Body of pancreas (tissue), 4 donors: ENCODE results near the gene SHFL. TPM values are rescaled to one million over a fixed set of nuclear protein-coding genes. Genes with fewer than 3 reads are reported as not detected.

Experiments
- ATAC-seq: fragments of 150-250 bp; one replicate; pipeline ENCODE4 v1.9.1; 2016
- DNase-seq, 4 donors: peaks; one replicate each; pipeline ENCODE4 v3.0.0-alpha.2; 2019
- H3K27ac ChIP-seq, 4 donors: fragments of 200-600 bp; sonication (generic); 1 replicate in 3 of 4; 2 replicates in 1 of 4; pipeline versions ENCODE4 v1.5.1 to v1.6.1; 2016 to 2019; ENCODE audit warnings: mild to moderate bottlenecking in 1 of 4, mixed read lengths in 1 of 4, moderate library complexity in 1 of 4
- H3K27me3 ChIP-seq, 2 donors: fragments of 200-600 bp; sonication (generic); one replicate each; pipeline ENCODE4 v1.6.0; 2016; ENCODE audit warnings: mild to moderate bottlenecking in 1 of 2
- H3K36me3 ChIP-seq, 2 donors: fragments of 200-600 bp; sonication (generic); replicated peaks in 1 of 2; 2 replicates each; pipeline ENCODE4 v1.5.1; 2016; ENCODE audit warnings: low read depth in 2 of 2; ENCODE audit not compliant: insufficient read depth in 1 of 2
- H3K4me1 ChIP-seq: fragments of 200-600 bp; sonication (generic); one replicate; pipeline ENCODE4 v1.6.0; 2016
- H3K4me3 ChIP-seq, 2 donors: fragments of 200-600 bp; sonication (generic); 1 replicate in 1 of 2; 2 replicates in 1 of 2; pipeline ENCODE4 v1.5.1; 2016 to 2019
- H3K9me3 ChIP-seq, 3 donors: fragments of 200-600 bp; sonication (generic); 1 replicate in 2 of 3; 2 replicates in 1 of 3; pipeline ENCODE4 v1.5.1; 2016
- POLR2A ChIP-seq, 3 donors: fragments of 450-650 bp; IDR thresholded peaks; one replicate each; pipeline ENCODE4 v1.6.1; 2016; ENCODE audit warnings: antibody characterized with exemption in 3 of 3, mild to moderate bottlenecking in 2 of 3
- WGBS, 2 donors: methylation state at CpG; one replicate each; pipeline ENCODE4 v1.1.5; 2017; 5-methylcytosine and 5-hydroxymethylcytosine counted together
- intact Hi-C: fragments of 100-400 bp; cut with DNase I; formaldehyde crosslinking; loops from one replicate; pipeline ENCODE4 v1.15.1; 2023
- total RNA-seq, 2 donors: library from RNA; depleted of rRNA; stranded (reverse); fragments of >200 nt; gene quantifications; one replicate each; pipeline ENCODE4 v1.1.0, GENCODE V29; 2016
- TF ChIP-seq, protein P1 (sequence below), 7 experiments: fragments of 450-650 bp in 4 of 7; fragments of 200-600 bp in 3 of 7; sonication (generic) in 3 of 7; IDR thresholded peaks; one replicate each; pipeline ENCODE4 v1.5.1; 2016 to 2019; ENCODE audit warnings: antibody characterized with exemption in 7 of 7

The SHFL gene
- total RNA-seq, 2 donors from 2014 or later, result 19.1 to 21.0 TPM

DNA sequence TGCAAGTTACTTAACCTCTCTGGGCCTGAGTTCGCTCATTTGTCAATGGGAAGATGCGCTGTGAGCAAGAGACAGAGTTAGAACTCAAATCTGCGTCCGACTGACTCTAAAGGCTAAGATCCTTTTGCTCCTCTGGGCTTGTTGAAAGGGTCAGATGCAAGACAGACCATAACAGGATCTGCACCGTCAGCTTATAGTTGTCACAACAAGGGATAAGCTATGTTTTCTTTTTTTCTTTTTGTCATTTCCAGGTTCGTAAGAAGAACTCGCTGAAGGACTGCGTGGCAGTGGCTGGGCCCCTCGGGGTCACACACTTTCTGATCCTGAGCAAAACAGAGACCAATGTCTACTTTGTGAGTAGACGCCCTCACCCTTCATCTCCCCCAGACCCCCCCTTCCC lies 21.1 kb downstream of the SHFL start:
- Histone ChIP-seq H3K4me1 (peaks cover 22% of the 10 kb centered on the region), H3K27ac (no peak overlapping the region), H3K27me3 (no peaks in the 10 kb centered on the region), H3K36me3 (peaks cover 24 to 30% of the 10 kb centered on the region in 2 donors), H3K9me3 (no peaks in the 10 kb centered on the region), H3K4me3 (peak overlapping the region in 1 of 2 donors; percentile 54)
- 75 to 86% methylated on average over 10 of the region's 10 CpGs for WGBS, 2 donors
- TF ChIP-seq, protein P1, sequence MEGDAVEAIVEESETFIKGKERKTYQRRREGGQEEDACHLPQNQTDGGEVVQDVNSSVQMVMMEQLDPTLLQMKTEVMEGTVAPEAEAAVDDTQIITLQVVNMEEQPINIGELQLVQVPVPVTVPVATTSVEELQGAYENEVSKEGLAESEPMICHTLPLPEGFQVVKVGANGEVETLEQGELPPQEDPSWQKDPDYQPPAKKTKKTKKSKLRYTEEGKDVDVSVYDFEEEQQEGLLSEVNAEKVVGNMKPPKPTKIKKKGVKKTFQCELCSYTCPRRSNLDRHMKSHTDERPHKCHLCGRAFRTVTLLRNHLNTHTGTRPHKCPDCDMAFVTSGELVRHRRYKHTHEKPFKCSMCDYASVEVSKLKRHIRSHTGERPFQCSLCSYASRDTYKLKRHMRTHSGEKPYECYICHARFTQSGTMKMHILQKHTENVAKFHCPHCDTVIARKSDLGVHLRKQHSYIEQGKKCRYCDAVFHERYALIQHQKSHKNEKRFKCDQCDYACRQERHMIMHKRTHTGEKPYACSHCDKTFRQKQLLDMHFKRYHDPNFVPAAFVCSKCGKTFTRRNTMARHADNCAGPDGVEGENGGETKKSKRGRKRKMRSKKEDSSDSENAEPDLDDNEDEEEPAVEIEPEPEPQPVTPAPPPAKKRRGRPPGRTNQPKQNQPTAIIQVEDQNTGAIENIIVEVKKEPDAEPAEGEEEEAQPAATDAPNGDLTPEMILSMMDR (IDR thresholded peaks at IDR 0.05), result no peak
- TF ChIP-seq POLR2A (IDR thresholded peaks at IDR 0.05), result no peak
- intact Hi-C loops, result no loop called here
- no peak for ATAC-seq
- DNase-seq, result no peak

DNA sequence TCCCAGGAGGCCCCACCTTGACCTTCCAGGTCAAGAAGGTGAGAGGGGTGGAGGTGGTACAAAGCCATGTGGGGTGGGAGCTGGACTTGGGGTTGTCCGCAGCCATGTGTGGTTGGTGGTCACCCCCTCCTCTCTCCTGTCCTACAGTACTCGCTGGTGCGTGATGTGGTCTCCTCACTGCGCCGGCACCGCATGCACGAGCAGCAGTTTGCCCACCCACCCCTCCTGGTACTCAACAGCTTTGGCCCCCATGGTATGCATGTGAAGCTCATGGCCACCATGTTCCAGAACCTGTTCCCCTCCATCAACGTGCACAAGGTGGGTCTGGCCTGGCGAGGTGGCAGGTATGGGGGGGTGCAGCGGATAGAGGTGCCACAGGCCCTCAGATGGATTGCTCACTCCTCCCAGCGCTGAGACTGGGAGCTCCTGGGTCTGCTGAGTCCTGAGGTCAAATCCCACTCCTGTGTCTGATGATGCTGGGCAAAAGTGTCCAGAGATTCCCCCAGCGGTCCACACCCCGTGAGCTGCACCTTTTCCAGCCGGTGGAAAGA lies 21.8 kb downstream of the SHFL start:
- WGBS, 2 donors, result 82 to 96% methylated on average over 10 to 12 of the region's 14 CpGs
- Histone ChIP-seq H3K27me3 (no peaks in the 10 kb centered on the region), H3K9me3 (no peaks in the 10 kb centered on the region), H3K27ac (no peak overlapping the region), H3K4me1 (peaks cover 28% of the 10 kb centered on the region), H3K36me3 (peaks cover 24 to 30% of the 10 kb centered on the region in 2 donors), H3K4me3 (no peak overlapping the region)
- ATAC-seq (no peak), DNase-seq (no peak)
- intact Hi-C loops, result no loop called here
- no peak for TF ChIP-seq POLR2A (IDR thresholded peaks at IDR 0.05)
- TF ChIP-seq, protein P1 (IDR thresholded peaks at IDR 0.05), result no peak

DNA sequence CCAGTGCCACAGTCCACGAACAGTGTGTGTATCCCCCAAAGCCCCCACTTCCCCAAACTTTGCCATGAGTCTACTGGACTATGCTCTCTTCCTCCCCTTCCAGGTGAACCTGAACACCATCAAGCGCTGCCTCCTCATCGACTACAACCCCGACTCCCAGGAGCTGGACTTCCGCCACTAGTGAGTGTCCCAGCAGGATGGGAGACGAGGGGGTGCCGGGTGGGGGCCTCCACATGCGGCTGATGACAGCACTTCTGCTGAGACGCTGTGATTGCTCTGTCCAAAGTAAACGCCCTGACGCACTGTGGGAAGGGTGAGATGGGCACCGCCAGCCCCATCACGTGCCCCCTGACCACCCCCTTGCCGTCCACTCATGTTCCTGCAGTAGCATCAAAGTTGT lies 23.4 kb downstream of the SHFL start:
- H3K27me3 ChIP-seq, result no peaks in the 10 kb centered on the region
- DNase-seq, result no peak
- H3K27ac ChIP-seq, result no peak overlapping the region
- no peak for ATAC-seq
- TF ChIP-seq, protein P1 (IDR thresholded peaks at IDR 0.05), result no peak
- TF ChIP-seq POLR2A (IDR thresholded peaks at IDR 0.05), result no peak
- no peaks in the 10 kb centered on the region for H3K9me3 ChIP-seq
- H3K4me3 ChIP-seq, result no peak overlapping the region
- intact Hi-C loops, result no loop called here
- peaks cover 24 to 30% of the 10 kb centered on the region in 2 donors for H3K36me3 ChIP-seq
- peaks cover 36% of the 10 kb centered on the region for H3K4me1 ChIP-seq
- 88 to 96% methylated on average over 11 to 14 of the region's 14 CpGs for WGBS, 2 donors

DNA sequence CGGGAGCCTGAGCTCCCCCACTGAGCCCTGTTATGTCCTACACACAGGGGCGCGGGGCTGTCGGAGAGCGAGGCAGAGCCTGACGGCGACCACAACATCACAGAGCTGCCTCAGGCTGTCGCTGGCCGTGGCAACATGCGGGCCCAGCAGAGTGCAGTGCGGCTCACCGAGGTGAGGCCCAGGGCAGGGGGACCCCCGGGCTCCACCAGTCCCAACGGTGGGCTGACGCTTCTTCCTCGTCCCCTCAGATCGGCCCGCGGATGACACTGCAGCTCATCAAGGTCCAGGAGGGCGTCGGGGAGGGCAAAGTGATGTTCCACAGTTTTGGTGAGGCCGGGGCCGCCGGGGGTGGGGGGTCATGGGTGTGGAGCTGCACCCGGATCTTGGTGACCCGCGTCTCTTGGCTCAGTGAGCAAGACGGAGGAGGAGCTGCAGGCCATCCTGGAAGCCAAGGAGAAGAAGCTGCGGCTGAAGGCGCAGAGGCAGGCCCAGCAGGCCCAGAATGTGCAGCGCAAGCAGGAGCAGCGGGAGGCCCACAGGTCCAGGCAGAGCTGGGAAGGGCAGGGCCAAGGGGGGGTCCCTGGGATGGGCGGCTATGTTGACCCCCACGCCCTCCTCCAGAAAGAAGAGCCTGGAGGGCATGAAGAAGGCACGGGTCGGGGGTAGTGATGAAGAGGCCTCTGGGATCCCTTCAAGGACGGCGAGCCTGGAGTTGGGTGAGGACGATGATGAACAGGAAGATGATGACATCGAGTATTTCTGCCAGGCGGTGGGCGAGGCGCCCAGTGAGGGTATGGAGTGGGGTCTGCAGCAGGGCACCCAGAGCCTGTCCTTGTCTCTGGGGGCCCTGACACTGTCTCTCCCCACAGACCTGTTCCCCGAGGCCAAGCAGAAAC lies 24.2 kb downstream of the SHFL start:
- intact Hi-C loops, result loop anchor here (5.0 kb wide), 1 partner anchor 183 kb away; no protein-coding TSS in a partner anchor
- Histone ChIP-seq H3K4me1 (peaks cover 36% of the 10 kb centered on the region), H3K27me3 (no peaks in the 10 kb centered on the region), H3K9me3 (no peaks in the 10 kb centered on the region), H3K4me3 (no peak overlapping the region), H3K36me3 (peaks cover 24 to 36% of the 10 kb centered on the region in 2 donors), H3K27ac (no peak overlapping the region)
- 91 to 94% methylated on average over 34 to 42 of the region's 44 CpGs for WGBS, 2 donors
- DNase-seq (no peak), ATAC-seq (no peak)
- TF ChIP-seq, protein P1 (IDR thresholded peaks at IDR 0.05), result no peak
- TF ChIP-seq POLR2A (IDR thresholded peaks at IDR 0.05), result no peak
